Right lobe of liver (tissue), 4 donors: Measurements from ENCODE around the gene LYZL2.

Experiments used
- POLR2A ChIP-seq: fragments of 450-650 bp; IDR thresholded peaks from one replicate; pipeline ENCODE4 v1.6.1; 2017; ENCODE audit warnings: antibody characterized with exemption, mild to moderate bottlenecking
- TF ChIP-seq, protein P1 (sequence below), 4 donors: fragments of 200-600 bp in 3 of 4; fragments of 450-650 bp in 1 of 4; IDR thresholded peaks; one replicate each; pipeline versions ENCODE4 v1.5.1 to v1.8.0; 2016 to 2022; ENCODE audit warnings: antibody characterized with exemption in 4 of 4, mild to moderate bottlenecking in 2 of 4
- donor health status: DM: no; HTN: no; CAD: no.
- donor health status: DM: no; HTN: no; CAD: no.
- donor health status: DM: no; HTN: yes; CAD: no.

- TF ChIP-seq, protein P1, sequence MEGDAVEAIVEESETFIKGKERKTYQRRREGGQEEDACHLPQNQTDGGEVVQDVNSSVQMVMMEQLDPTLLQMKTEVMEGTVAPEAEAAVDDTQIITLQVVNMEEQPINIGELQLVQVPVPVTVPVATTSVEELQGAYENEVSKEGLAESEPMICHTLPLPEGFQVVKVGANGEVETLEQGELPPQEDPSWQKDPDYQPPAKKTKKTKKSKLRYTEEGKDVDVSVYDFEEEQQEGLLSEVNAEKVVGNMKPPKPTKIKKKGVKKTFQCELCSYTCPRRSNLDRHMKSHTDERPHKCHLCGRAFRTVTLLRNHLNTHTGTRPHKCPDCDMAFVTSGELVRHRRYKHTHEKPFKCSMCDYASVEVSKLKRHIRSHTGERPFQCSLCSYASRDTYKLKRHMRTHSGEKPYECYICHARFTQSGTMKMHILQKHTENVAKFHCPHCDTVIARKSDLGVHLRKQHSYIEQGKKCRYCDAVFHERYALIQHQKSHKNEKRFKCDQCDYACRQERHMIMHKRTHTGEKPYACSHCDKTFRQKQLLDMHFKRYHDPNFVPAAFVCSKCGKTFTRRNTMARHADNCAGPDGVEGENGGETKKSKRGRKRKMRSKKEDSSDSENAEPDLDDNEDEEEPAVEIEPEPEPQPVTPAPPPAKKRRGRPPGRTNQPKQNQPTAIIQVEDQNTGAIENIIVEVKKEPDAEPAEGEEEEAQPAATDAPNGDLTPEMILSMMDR (IDR thresholded peaks at IDR 0.05): no peak
- TF ChIP-seq POLR2A: no peak
Observed at GRCh38 chr10:30577048-30577447, 52.5 kb downstream of the LYZL2 start.
